VCaP (cell line): ENCODE measurements around the gene TREML1.

Experiments
- H3K27ac ChIP-seq: fragments of 450-650 bp; 2 replicates; pipeline ENCODE4 v1.5.1; 2017
- TF ChIP-seq, protein P1 (sequence below): fragments of 450-650 bp; conservative IDR thresholded peaks from 2 replicates; pipeline ENCODE4 v1.5.1; 2017; ENCODE audit warnings: mild to moderate bottlenecking, moderate library complexity

TREML1 gene

DNA sequence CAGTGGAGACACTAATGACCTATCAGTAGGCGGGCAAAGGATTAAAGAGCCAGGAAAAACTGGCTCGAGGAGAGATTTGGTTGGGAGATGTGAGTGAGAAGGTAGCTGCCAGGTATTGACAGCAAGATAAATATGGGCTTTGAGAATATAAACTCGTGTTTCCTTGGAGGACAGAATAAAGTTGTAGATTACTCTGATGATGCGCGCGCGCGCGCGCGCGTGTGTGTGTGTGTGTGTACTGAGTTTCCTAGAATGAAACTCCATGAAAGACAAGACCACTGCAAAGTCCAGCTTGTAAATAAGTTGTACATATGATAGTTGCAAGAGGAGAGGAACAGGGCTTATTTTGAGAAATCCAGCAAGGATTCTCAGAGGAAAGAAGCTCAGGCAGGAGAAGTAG, 22.0 kb upstream of the TREML1 start:
- no peak overlapping the region for H3K27ac ChIP-seq
- TF ChIP-seq, protein P1, sequence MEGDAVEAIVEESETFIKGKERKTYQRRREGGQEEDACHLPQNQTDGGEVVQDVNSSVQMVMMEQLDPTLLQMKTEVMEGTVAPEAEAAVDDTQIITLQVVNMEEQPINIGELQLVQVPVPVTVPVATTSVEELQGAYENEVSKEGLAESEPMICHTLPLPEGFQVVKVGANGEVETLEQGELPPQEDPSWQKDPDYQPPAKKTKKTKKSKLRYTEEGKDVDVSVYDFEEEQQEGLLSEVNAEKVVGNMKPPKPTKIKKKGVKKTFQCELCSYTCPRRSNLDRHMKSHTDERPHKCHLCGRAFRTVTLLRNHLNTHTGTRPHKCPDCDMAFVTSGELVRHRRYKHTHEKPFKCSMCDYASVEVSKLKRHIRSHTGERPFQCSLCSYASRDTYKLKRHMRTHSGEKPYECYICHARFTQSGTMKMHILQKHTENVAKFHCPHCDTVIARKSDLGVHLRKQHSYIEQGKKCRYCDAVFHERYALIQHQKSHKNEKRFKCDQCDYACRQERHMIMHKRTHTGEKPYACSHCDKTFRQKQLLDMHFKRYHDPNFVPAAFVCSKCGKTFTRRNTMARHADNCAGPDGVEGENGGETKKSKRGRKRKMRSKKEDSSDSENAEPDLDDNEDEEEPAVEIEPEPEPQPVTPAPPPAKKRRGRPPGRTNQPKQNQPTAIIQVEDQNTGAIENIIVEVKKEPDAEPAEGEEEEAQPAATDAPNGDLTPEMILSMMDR = no peak

GRCh38 chr6:41175084-41175483, 20.9 kb upstream of the TREML1 start:
- TF ChIP-seq, protein P1 = no peak
- no peak overlapping the region for H3K27ac ChIP-seq

DNA sequence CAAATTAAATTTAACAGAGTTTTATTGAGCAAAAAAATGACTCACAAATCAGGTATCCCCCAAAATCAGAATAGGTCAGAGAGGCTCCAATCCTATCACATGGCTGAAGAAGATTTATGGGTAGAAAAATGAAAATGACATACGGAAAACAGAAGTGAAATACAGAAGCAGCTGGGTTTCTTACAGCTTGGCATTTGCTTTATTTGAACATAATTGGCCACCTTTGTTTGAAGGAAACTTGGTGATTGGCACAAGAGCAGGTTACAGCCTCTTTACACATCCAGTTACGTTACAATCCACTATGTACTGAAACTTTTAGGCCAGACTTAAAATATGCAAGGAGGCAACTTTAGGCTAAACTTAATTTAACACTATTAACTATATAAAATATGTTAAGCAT, 20.5 kb upstream of the TREML1 start:
- no peak overlapping the region for H3K27ac ChIP-seq
- TF ChIP-seq, protein P1 = no peak

DNA sequence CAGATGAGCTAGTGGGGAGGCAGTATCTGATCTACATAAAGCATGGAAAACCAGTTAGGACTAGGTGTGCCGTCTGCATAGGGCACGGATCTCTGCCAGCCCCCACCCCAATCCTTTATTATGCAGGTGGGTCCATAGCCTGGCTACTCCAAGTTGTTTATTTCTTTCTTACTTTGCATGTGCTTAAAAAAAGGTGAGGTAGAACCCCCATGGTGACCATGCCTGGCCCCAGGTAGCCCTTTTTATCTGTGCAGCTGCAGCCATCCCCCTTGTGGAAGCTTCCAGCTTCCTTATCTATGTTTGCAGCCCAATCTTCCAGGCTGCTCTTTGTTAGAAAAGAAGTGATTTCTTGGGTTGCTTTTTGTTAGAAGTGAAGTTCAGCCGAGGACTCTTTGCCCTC, 17.8 kb upstream of the TREML1 start:
- TF ChIP-seq, protein P1 = no peak
- no peak overlapping the region for H3K27ac ChIP-seq

GRCh38 chr6:41170547-41171160, 16.5 kb upstream of the TREML1 start:
- TF ChIP-seq, protein P1 = no peak
- no peak overlapping the region for H3K27ac ChIP-seq

GRCh38 chr6:41167173-41167963, 13.2 kb upstream of the TREML1 start:
- H3K27ac ChIP-seq = no peak overlapping the region
- TF ChIP-seq, protein P1 = no peak

- TF ChIP-seq, protein P1 = no peak
- H3K27ac ChIP-seq = no peak overlapping the region
Observed at GRCh38 chr6:41164551-41165120, 10.5 kb upstream of the TREML1 start.
